Fibroblast of lung (primary cell): Measurements from ENCODE around the gene KRTAP4-5. TPM values are rescaled to one million over a fixed set of nuclear protein-coding genes. Genes with fewer than 3 reads are reported as not detected.
"Not testable (repeated sequence)": the region's sequence is repeated elsewhere in the genome, so short reads cannot be mapped to it uniquely, and the experiment has no call there.

Experiments
- DNase-seq, 2 donors: peaks; one replicate each; pipeline versions ENCODE4 v3.0.0 to v3.0.0-alpha.2; 2010; ENCODE audit warnings: low read depth in 2 of 2
- H2AFZ ChIP-seq: 2 replicates; pipeline ENCODE4 v1.5.1; 2012; ENCODE audit warnings: low read length, control low read depth, inconsistent platforms
- H3K27ac ChIP-seq: 2 replicates; pipeline ENCODE4 v1.5.1; 2011; ENCODE audit warnings: low read length, control low read depth; ENCODE audit not compliant: insufficient read depth
- H3K27me3 ChIP-seq: 2 replicates; pipeline ENCODE4 v1.5.1; 2011; ENCODE audit warnings: mild to moderate bottlenecking, low read length; ENCODE audit not compliant: control insufficient read depth, insufficient read depth
- H3K36me3 ChIP-seq: 2 replicates; pipeline ENCODE4 v1.5.1; 2011; ENCODE audit warnings: low read length; ENCODE audit not compliant: control insufficient read depth, insufficient read depth
- H3K4me1 ChIP-seq: 2 replicates; pipeline ENCODE4 v1.5.1; 2011; ENCODE audit warnings: low read length; ENCODE audit not compliant: control insufficient read depth, insufficient read depth; ENCODE audit errors: extremely low read depth
- H3K4me2 ChIP-seq: 2 replicates; pipeline ENCODE4 v1.5.1; 2011; ENCODE audit warnings: low read length, control low read depth; ENCODE audit not compliant: insufficient read depth; ENCODE audit errors: extremely low read depth
- H3K4me3 ChIP-seq, 4 experiments: fragments of 200-600 bp in 1 of 4; sonication (generic) in 1 of 4; replicated peaks in 1 of 4; 2 replicates each; pipeline ENCODE4 v1.5.1; 2011 to 2016; ENCODE audit warnings: low read length in 4 of 4, low read depth in 3 of 4, mild to moderate bottlenecking in 3 of 4, control low read depth in 2 of 4, inconsistent platforms in 1 of 4, mixed read lengths in 1 of 4; ENCODE audit not compliant: insufficient read depth in 1 of 4; ENCODE audit errors: control extremely low read depth in 1 of 4
- H3K79me2 ChIP-seq: 2 replicates; pipeline ENCODE4 v1.5.1; 2012; ENCODE audit warnings: mild to moderate bottlenecking, low read length, inconsistent platforms; ENCODE audit not compliant: control insufficient read depth, insufficient read depth
- H3K9ac ChIP-seq: 2 replicates; pipeline ENCODE4 v1.5.1; 2011; ENCODE audit warnings: mild to moderate bottlenecking, low read length, control low read depth; ENCODE audit not compliant: insufficient read depth
- H3K9me3 ChIP-seq: 2 replicates; pipeline ENCODE4 v1.5.1; 2012; ENCODE audit warnings: low read depth, low read length; ENCODE audit not compliant: control insufficient read depth, insufficient read depth
- H4K20me1 ChIP-seq: 2 replicates; pipeline ENCODE4 v1.5.1; 2011; ENCODE audit warnings: low read length; ENCODE audit not compliant: control insufficient read depth, insufficient read depth; ENCODE audit errors: extremely low read depth
- EZH2 ChIP-seq: IDR thresholded peaks from 2 replicates; pipeline ENCODE4 v1.5.1; 2012; ENCODE audit warnings: low read length, control low read depth, mild to moderate bottlenecking; ENCODE audit errors: missing control alignments
- polyA plus RNA-seq, 2 donors: library from polyadenylated mRNA; depleted of rRNA in 1 of 2; stranded (reverse) in 1 of 2; unstranded in 1 of 2; fragments of >200 nt; gene quantifications; 2 replicates each; pipeline ENCODE4 v1.2.1, GENCODE V29; 2011 to 2012; ENCODE audit warnings: missing spikeins in 1 of 2
- total RNA-seq: library from RNA; depleted of rRNA; stranded (reverse); fragments of >200 nt; gene quantifications from 2 replicates; pipeline ENCODE4 v1.2.1, GENCODE V29; 2014
- TF ChIP-seq, protein P1 (sequence below), 2 donors: IDR thresholded peaks in 1 of 2; conservative IDR thresholded peaks in 1 of 2; 1 replicate in 1 of 2; 2 replicates in 1 of 2; pipeline ENCODE4 v1.5.1; 2011 to 2012; ENCODE audit warnings: low read length in 2 of 2, control low read depth in 1 of 2, inconsistent platforms in 1 of 2, low read depth in 1 of 2, mild to moderate bottlenecking in 1 of 2

The KRTAP4-5 gene
- total and polyA plus RNA-seq, 2 donors (not counting 1 experiment from before 2014, with no cell fraction given), result not detected

GRCh38 chr17:41153856-41154255 is 4.2 kb upstream of the KRTAP4-5 start:
- no peak overlapping the region for H3K9ac ChIP-seq
- TF ChIP-seq, protein P1, sequence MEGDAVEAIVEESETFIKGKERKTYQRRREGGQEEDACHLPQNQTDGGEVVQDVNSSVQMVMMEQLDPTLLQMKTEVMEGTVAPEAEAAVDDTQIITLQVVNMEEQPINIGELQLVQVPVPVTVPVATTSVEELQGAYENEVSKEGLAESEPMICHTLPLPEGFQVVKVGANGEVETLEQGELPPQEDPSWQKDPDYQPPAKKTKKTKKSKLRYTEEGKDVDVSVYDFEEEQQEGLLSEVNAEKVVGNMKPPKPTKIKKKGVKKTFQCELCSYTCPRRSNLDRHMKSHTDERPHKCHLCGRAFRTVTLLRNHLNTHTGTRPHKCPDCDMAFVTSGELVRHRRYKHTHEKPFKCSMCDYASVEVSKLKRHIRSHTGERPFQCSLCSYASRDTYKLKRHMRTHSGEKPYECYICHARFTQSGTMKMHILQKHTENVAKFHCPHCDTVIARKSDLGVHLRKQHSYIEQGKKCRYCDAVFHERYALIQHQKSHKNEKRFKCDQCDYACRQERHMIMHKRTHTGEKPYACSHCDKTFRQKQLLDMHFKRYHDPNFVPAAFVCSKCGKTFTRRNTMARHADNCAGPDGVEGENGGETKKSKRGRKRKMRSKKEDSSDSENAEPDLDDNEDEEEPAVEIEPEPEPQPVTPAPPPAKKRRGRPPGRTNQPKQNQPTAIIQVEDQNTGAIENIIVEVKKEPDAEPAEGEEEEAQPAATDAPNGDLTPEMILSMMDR (conservative IDR thresholded peaks at IDR 0.05 in 1 of 2, IDR thresholded peaks at IDR 0.05 in 1 of 2; ENCODE audit: low read depth in 1 of 2, low read length in 2 of 2), result no peak
- TF ChIP-seq EZH2, result no peak
- no peaks in the 10 kb centered on the region for H3K27me3 ChIP-seq
- H3K4me2 ChIP-seq, result no peak overlapping the region
- H3K27ac ChIP-seq, result no peak overlapping the region
- no peaks in the 10 kb centered on the region for H3K4me1 ChIP-seq
- no peak overlapping the region for H3K4me3 ChIP-seq
- H3K36me3 ChIP-seq, result no peaks in the 10 kb centered on the region
- no peaks in the 10 kb centered on the region for H3K9me3 ChIP-seq
- DNase-seq, result no peak
- no peaks in the 10 kb centered on the region for H4K20me1 ChIP-seq
- no peaks in the 10 kb centered on the region for H3K79me2 ChIP-seq
- H2AFZ ChIP-seq, result no peak overlapping the region

DNA sequence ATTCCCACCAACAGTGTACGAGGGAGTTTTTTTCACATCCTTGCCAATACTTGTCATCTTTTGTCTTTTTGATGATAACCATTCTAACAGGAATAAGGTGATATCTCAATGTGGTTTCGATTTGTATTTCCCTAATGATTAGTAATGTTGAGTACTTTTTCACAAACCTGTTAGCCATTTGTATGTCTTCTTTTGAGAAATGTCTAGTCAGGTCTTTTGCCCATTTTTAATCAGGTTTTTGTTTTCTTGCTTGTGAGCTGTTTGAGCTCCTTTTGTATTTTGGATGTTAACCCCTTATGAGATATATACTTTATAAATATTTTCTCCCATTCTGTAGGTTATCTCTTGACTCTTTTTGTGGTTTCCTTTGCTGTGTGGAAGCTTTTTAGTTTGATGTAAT is 1.9 kb upstream of the KRTAP4-5 start:
- Histone ChIP-seq H3K27me3 (no peaks in the 10 kb centered on the region), H3K79me2 (no peaks in the 10 kb centered on the region), H3K4me3 (no peak overlapping the region), H3K36me3 (no peaks in the 10 kb centered on the region), H3K9ac (no peak overlapping the region), H3K27ac (no peak overlapping the region), H4K20me1 (no peaks in the 10 kb centered on the region), H3K9me3 (no peaks in the 10 kb centered on the region), H2AFZ (no peak overlapping the region), H3K4me2 (no peak overlapping the region), H3K4me1 (no peaks in the 10 kb centered on the region)
- no peak for DNase-seq
- TF ChIP-seq EZH2, result no peak
- TF ChIP-seq, protein P1 (conservative IDR thresholded peaks at IDR 0.05 in 1 of 2, IDR thresholded peaks at IDR 0.05 in 1 of 2; ENCODE audit: low read depth in 1 of 2, low read length in 2 of 2), result no peak

GRCh38 chr17:41150026-41150425 is 401 bp upstream of the KRTAP4-5 start:
- H3K4me3 ChIP-seq, result no peak overlapping the region
- no peaks in the 10 kb centered on the region for H3K27me3 ChIP-seq
- H4K20me1 ChIP-seq, result no peaks in the 10 kb centered on the region
- no peak for DNase-seq
- no peak overlapping the region for H3K4me2 ChIP-seq
- H3K9ac ChIP-seq, result no peak overlapping the region
- no peaks in the 10 kb centered on the region for H3K79me2 ChIP-seq
- H3K27ac ChIP-seq, result no peak overlapping the region
- no peaks in the 10 kb centered on the region for H3K9me3 ChIP-seq
- TF ChIP-seq EZH2, result no peak
- TF ChIP-seq, protein P1 (conservative IDR thresholded peaks at IDR 0.05 in 1 of 2, IDR thresholded peaks at IDR 0.05 in 1 of 2; ENCODE audit: low read depth in 1 of 2, low read length in 2 of 2), result no peak
- H2AFZ ChIP-seq, result no peak overlapping the region
- no peaks in the 10 kb centered on the region for H3K4me1 ChIP-seq
- no peaks in the 10 kb centered on the region for H3K36me3 ChIP-seq

GRCh38 chr17:41148971-41149651 is 514 bp downstream of the KRTAP4-5 start:
- H3K27ac ChIP-seq, H3K9ac ChIP-seq, H4K20me1 ChIP-seq, H3K4me3 ChIP-seq, H3K9me3 ChIP-seq, DNase-seq, H2AFZ ChIP-seq, H3K79me2 ChIP-seq, H3K36me3 ChIP-seq, H3K4me1 ChIP-seq, H3K27me3 ChIP-seq, H3K4me2 ChIP-seq: not testable (repeated sequence)
